CD8-positive, alpha-beta memory T cell (primary cell): ENCODE measurements around the gene NHERF2. TPM values are rescaled to one million over a fixed set of nuclear protein-coding genes. Genes with fewer than 3 reads are reported as not detected.

ENCODE experiments used
- CTCF ChIA-PET: fragments of 350-600 bp; sonication (Branson Sonifier 250); formaldehyde crosslinking; loops from one replicate; lab custom pipeline; 2021; ENCODE audit warnings: antibody characterized with exemption; lab: Charles Lee
- POLR2A ChIA-PET: fragments of 350-600 bp; sonication (Branson Sonifier 250); formaldehyde crosslinking; loops from one replicate; lab custom pipeline; 2021; ENCODE audit warnings: antibody characterized with exemption; lab: Charles Lee
- DNase-seq, 5 donors: peaks; one replicate each; pipeline versions ENCODE4 v3.0.0 to v3.0.0-alpha.2; 2020 to 2022; ENCODE audit warnings: mixed read lengths in 1 of 5
- H3K27ac ChIP-seq: one replicate; pipeline ENCODE4 v1.7.0; 2013; ENCODE audit warnings: low read depth, mild to moderate bottlenecking, low read length, moderate library complexity
- H3K27me3 ChIP-seq: 2 replicates; pipeline ENCODE4 v1.7.0; 2013; ENCODE audit warnings: low read length, mild to moderate bottlenecking; ENCODE audit not compliant: insufficient read depth, poor library complexity, severe bottlenecking
- H3K36me3 ChIP-seq: 2 replicates; pipeline ENCODE4 v1.7.0; 2013; ENCODE audit warnings: mild to moderate bottlenecking, low read length, moderate library complexity; ENCODE audit not compliant: insufficient read depth
- H3K4me1 ChIP-seq: 2 replicates; pipeline ENCODE4 v1.7.0; 2013; ENCODE audit warnings: mild to moderate bottlenecking, low read length, moderate library complexity; ENCODE audit not compliant: insufficient read depth
- H3K4me3 ChIP-seq: 2 replicates; pipeline ENCODE4 v1.7.0; 2013; ENCODE audit warnings: mild to moderate bottlenecking, low read length
- H3K9me3 ChIP-seq: 2 replicates; pipeline ENCODE4 v1.7.0; 2013; ENCODE audit warnings: mild to moderate bottlenecking, low read length
- H3K27ac Mint-ChIP-seq, 8 donors: one replicate each; pipeline ENCODE4 v1.8.0; 2020 to 2021; ENCODE audit warnings: mixed read lengths in 8 of 8, mild to moderate bottlenecking in 6 of 8, inconsistent platforms in 3 of 8, moderate library complexity in 3 of 8
- H3K27me3 Mint-ChIP-seq, 2 donors: one replicate each; pipeline ENCODE4 v1.8.0; 2020 to 2021; ENCODE audit warnings: mixed read lengths in 2 of 2, mild to moderate bottlenecking in 1 of 2, moderate library complexity in 1 of 2
- H3K36me3 Mint-ChIP-seq, 3 donors: one replicate each; pipeline ENCODE4 v1.8.0; 2020 to 2021; ENCODE audit warnings: mixed read lengths in 3 of 3, inconsistent platforms in 1 of 3, mild to moderate bottlenecking in 1 of 3
- H3K4me1 Mint-ChIP-seq, 3 donors: one replicate each; pipeline ENCODE4 v1.8.0; 2020 to 2021; ENCODE audit warnings: mixed read lengths in 3 of 3, inconsistent platforms in 1 of 3, mild to moderate bottlenecking in 1 of 3
- H3K4me3 Mint-ChIP-seq, 7 donors: one replicate each; pipeline ENCODE4 v1.8.0; 2020 to 2021; ENCODE audit warnings: mixed read lengths in 7 of 7, mild to moderate bottlenecking in 6 of 7, moderate library complexity in 4 of 7, inconsistent platforms in 2 of 7
- H3K9me3 Mint-ChIP-seq, 5 donors: one replicate each; pipeline ENCODE4 v1.8.0; 2020 to 2022; ENCODE audit warnings: mixed read lengths in 5 of 5, mild to moderate bottlenecking in 3 of 5, moderate library complexity in 2 of 5, inconsistent platforms in 1 of 5
- polyA plus RNA-seq: library from polyadenylated mRNA; unstranded; fragments of 300-500 nt; fragmentation: Illumina TruSeq; gene quantifications from one replicate; pipeline ENCODE4 v1.2.3, GENCODE V29; 2021
- total RNA-seq, 2 experiments: library from RNA; stranded (reverse); gene quantifications; one replicate each; pipeline ENCODE4 v1.2.3, GENCODE V29; 2021

The NHERF2 gene
- total and polyA plus RNA-seq, 3 experiments from 2014 or later: 0.51 to 4.1 (median 3.0) TPM

DNA sequence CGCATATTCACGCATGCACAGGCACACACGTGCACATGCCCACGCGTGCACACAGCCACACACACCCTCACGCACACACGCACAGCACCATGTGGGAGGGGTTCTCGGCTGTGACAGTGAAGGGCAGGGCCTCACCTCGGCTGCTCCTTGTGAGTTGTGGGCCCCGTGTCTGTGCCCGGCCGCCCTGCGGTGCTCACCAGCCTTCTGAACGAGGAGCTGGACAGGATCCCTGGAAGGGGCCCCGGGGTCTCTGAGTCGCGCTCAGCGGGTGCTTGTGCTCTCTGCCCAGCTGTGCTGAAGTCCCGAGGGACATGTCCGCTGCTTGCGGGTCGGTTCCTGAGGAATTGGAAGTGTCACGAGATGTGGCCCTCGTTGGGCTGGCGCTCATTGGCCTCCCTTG is 37.2 kb downstream of the NHERF2 start:
- no peak overlapping the region for H3K4me3 ChIP-seq
- POLR2A ChIA-PET: no interaction called here
- Mint-ChIP-seq H3K4me1 (no peaks in the 10 kb centered on the region), H3K27me3 (no peaks in the 10 kb centered on the region), H3K9me3 (no peaks in the 10 kb centered on the region), H3K27ac (no peak overlapping the region), H3K4me3 (no peak overlapping the region), H3K36me3 (peaks cover 0 to 60% (median 4%) of the 10 kb centered on the region in 3 donors)
- no peaks in the 10 kb centered on the region for H3K4me1 ChIP-seq
- no peaks in the 10 kb centered on the region for H3K27me3 ChIP-seq
- no peak overlapping the region for H3K27ac ChIP-seq
- DNase-seq: no peak
- peaks cover 8% of the 10 kb centered on the region for H3K36me3 ChIP-seq
- CTCF ChIA-PET: no interaction called here
- no peaks in the 10 kb centered on the region for H3K9me3 ChIP-seq

DNA sequence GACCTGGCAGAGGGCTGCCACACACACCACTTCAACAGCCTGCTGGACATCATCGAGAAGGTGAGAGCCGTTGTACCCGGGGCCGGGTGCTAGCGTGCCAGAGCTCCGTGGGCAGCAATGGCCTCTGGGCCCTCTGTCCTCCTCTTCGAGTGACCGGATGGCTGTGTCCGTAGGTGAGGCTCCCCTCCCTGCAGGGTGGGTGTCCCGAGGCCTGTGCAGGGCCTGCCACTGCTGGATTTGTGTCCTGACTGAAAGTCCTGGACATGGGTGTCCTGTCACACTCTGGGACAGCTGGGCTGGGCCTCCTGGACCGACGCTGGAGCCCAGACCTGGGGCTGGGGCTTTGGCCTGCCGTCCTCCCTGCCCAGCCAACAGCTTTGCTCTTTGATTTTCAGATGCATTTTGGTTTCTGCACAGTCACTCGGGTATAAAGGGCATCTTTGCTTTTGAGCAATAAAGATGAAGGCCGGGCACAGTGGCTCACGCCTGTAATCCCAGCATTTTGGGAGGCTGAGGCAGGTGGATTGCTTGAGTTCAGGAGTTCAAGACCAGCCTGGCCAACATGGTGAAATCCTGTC is 37.8 kb downstream of the NHERF2 start:
- no peak for DNase-seq
- no peak overlapping the region for H3K4me3 ChIP-seq
- Mint-ChIP-seq H3K9me3 (no peaks in the 10 kb centered on the region), H3K4me3 (no peak overlapping the region), H3K27ac (no peak overlapping the region), H3K4me1 (no peaks in the 10 kb centered on the region), H3K27me3 (no peaks in the 10 kb centered on the region), H3K36me3 (peaks cover 0 to 62% (median 4%) of the 10 kb centered on the region in 3 donors)
- ChIA-PET CTCF (no interaction called here), POLR2A (interaction anchor here (0.7 kb wide), 1 partner anchor 76 kb away, joined by 13 read pairs; no protein-coding TSS in a partner anchor)
- no peak overlapping the region for H3K27ac ChIP-seq
- H3K4me1 ChIP-seq: no peaks in the 10 kb centered on the region
- H3K9me3 ChIP-seq: no peaks in the 10 kb centered on the region
- H3K36me3 ChIP-seq: peaks cover 8% of the 10 kb centered on the region
- H3K27me3 ChIP-seq: no peaks in the 10 kb centered on the region

DNA sequence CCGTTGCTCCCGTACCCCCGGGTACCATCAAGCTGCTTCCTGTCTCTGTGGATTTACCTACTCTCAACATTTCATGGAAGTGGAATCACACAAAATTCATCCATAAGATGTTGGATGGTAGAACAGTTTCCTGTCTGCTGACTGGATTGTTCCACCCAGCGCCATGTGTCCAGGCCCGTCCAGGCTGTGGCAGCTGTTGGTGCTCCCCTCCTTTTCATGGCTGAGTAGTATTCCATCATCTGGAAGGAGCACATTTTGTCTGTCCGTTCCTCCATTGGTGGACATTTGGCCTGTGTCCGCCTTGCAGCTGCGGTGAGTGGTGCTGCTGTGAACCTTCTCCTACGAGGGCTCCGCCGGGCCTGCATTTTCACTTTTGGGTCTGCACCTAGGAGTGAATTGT is 39.4 kb downstream of the NHERF2 start:
- H3K4me3 Mint-ChIP-seq: no peak overlapping the region
- Histone ChIP-seq H3K9me3 (no peaks in the 10 kb centered on the region), H3K27me3 (no peaks in the 10 kb centered on the region), H3K27ac (no peak overlapping the region), H3K4me3 (no peak overlapping the region), H3K36me3 (peaks cover 8% of the 10 kb centered on the region), H3K4me1 (no peaks in the 10 kb centered on the region)
- CTCF ChIA-PET: interaction anchor here (0.7 kb wide), 1 partner anchor 17 kb away, joined by 3 read pairs; no protein-coding TSS in a partner anchor
- DNase-seq: no peak
- H3K9me3 Mint-ChIP-seq: no peaks in the 10 kb centered on the region
- peaks cover 0 to 64% (median 8%) of the 10 kb centered on the region in 3 donors for H3K36me3 Mint-ChIP-seq
- H3K27me3 Mint-ChIP-seq: no peaks in the 10 kb centered on the region
- no peaks in the 10 kb centered on the region for H3K4me1 Mint-ChIP-seq
- peak overlapping the region in 3 of 8 donors; percentile 2 to 61 (median 17) for H3K27ac Mint-ChIP-seq
- POLR2A ChIA-PET: no interaction called here

DNA sequence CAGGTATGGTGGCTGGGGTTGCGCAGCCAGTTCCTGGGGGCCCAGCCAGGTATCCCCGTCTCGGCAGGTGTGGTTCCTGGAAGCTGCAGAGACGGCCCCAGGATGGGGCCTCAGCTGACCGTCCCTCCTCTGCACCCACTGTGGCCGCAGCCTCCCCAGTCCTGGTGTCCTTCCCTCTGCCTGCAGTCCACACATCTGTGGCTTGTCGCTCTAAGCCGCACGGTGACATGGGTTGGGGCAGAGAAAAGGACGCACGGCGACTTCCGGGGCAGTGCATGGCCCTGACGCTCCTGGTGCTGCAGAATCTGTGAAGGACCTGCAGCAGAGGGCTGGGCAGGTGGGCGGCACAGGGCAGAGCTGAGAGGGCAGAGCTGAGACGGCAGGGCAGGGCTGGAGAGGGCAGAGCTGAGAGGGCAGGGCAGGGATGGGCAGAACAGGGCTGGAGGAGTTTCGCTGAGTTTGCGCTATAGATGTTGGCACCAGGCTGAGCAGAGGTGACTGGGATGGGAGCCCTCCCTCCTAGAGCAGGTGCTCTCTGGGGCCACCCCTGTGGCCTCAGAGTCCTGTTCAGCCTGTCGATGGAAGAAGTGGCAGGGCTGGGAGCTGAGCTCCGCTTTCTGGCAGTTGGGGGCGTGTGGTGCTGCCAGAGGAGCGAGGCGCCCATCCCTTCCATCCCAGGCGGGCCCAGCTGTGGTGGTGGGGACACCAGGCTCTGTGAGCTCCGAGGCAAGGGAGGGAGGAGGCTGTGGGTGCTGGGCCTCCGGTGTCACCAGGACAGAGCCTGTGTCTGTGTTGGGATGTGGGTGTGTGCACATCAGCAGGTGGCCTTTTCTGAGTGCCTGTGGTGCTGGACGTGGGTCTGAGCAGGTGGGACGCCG is 44.1 kb downstream of the NHERF2 start:
- H3K36me3 ChIP-seq: peaks cover 4% of the 10 kb centered on the region
- H3K4me1 Mint-ChIP-seq: no peaks in the 10 kb centered on the region
- H3K27ac Mint-ChIP-seq: no peak overlapping the region
- DNase-seq: no peak
- no peaks in the 10 kb centered on the region for H3K27me3 ChIP-seq
- no peak overlapping the region for H3K4me3 ChIP-seq
- POLR2A ChIA-PET: interaction anchor here (0.8 kb wide), 1 partner anchor 23 kb away, joined by 3 read pairs; the partner anchor contains the start of gene NTHL1
- H3K36me3 Mint-ChIP-seq: peaks cover 0 to 74% (median 9%) of the 10 kb centered on the region in 3 donors
- no peaks in the 10 kb centered on the region for H3K4me1 ChIP-seq
- H3K27me3 Mint-ChIP-seq: no peaks in the 10 kb centered on the region
- H3K27ac ChIP-seq: no peak overlapping the region
- CTCF ChIA-PET: interaction anchor here (2.0 kb wide), 1 partner anchor 70 kb away, joined by 5 read pairs; no protein-coding TSS in a partner anchor
- no peaks in the 10 kb centered on the region for H3K9me3 ChIP-seq
- no peak overlapping the region for H3K4me3 Mint-ChIP-seq
- no peaks in the 10 kb centered on the region for H3K9me3 Mint-ChIP-seq

DNA sequence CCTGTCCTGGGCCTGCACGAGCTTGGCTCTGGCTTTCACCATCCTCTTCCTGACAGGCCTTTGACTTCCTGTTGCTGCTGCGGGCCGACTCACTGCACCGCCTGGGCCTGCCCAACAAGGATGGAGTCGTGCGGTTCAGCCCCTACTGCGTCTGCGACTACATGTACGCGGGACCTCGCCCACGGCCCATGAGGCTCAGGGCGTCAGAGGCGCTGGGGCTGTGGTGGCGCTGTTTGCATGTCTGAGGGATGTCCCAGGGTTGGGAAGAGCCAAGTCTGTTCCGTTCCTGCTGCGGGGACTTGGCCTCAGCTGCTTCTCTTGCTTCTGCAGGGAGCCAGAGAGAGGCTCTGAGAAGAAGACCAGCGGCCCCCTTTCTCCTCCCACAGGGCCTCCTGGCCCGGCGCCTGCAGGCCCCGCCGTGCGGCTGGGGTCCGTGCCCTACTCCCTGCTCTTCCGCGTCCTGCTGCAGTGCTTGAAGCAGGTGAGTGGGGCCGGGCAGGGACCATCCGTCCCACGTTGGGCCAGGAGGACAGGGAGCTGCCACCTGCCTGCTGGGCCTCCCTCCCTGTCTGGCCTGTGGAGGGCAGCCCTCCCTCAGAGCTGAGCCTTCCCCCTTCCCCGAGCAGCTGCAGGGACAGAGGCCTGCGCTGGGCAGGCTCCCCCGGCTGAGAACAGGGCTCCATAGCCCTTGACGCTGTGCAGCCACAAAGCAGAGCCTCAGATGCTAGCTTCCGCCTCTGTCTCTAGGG is 44.9 kb downstream of the NHERF2 start:
- peak overlapping the region in 1 of 8 donors; percentile 60 for H3K27ac Mint-ChIP-seq
- H3K4me3 ChIP-seq: no peak overlapping the region
- no peaks in the 10 kb centered on the region for H3K4me1 Mint-ChIP-seq
- H3K36me3 Mint-ChIP-seq: peaks cover 0 to 69% (median 6%) of the 10 kb centered on the region in 3 donors
- no peaks in the 10 kb centered on the region for H3K4me1 ChIP-seq
- H3K27ac ChIP-seq: no peak overlapping the region
- H3K27me3 Mint-ChIP-seq: no peaks in the 10 kb centered on the region
- ChIA-PET POLR2A (no interaction called here), CTCF (no interaction called here)
- no peak overlapping the region for H3K4me3 Mint-ChIP-seq
- no peaks in the 10 kb centered on the region for H3K27me3 ChIP-seq
- no peaks in the 10 kb centered on the region for H3K9me3 Mint-ChIP-seq
- H3K36me3 ChIP-seq: no peaks in the 10 kb centered on the region
- no peak for DNase-seq
- no peaks in the 10 kb centered on the region for H3K9me3 ChIP-seq

DNA sequence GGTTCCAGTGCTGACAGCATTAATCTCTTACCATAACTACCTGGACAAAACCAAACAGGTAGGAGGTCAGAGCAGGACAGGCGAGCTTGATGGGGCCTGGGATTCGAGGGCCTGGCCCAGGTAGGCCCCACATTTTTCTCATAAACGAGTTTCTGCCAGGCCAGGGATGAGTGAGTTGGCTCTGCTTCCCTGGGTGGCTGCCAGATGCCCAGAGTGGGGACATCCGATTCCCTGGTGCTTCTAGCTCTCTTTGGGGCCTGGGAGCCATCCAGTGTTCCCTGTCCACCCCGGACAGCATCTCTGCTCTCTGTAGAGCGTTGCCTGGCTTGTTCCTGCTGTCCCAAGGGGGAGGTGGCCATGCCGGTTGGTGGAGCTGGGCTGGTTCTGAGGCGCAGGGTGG is 46.2 kb downstream of the NHERF2 start:
- no peak overlapping the region for H3K27ac Mint-ChIP-seq
- no peaks in the 10 kb centered on the region for H3K36me3 ChIP-seq
- no peaks in the 10 kb centered on the region for H3K4me1 ChIP-seq
- no peaks in the 10 kb centered on the region for H3K9me3 Mint-ChIP-seq
- H3K4me3 ChIP-seq: no peak overlapping the region
- H3K27ac ChIP-seq: no peak overlapping the region
- POLR2A ChIA-PET: no interaction called here
- H3K36me3 Mint-ChIP-seq: peaks cover 0 to 72% (median 6%) of the 10 kb centered on the region in 3 donors
- no peaks in the 10 kb centered on the region for H3K27me3 ChIP-seq
- no peaks in the 10 kb centered on the region for H3K4me1 Mint-ChIP-seq
- DNase-seq: no peak
- no peaks in the 10 kb centered on the region for H3K9me3 ChIP-seq
- H3K27me3 Mint-ChIP-seq: peaks cover 0 to 1% of the 10 kb centered on the region in 2 donors
- no peak overlapping the region for H3K4me3 Mint-ChIP-seq
- CTCF ChIA-PET: no interaction called here

DNA sequence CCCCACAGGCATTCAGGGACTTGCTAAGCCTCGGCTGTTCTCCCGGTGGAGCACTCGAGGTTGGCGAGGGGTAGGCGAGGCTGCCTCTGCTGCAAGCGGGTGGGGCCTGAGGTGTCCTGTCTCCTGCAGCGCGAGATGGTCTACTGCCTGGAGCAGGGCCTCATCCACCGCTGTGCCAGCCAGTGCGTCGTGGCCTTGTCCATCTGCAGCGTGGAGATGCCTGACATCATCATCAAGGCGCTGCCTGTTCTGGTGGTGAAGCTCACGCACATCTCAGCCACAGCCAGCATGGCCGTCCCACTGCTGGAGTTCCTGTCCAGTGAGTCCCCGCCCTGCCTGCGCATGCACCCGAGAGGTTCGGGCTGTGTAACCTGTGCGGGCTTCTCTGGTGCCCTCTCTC is 47.4 kb downstream of the NHERF2 start:
- Mint-ChIP-seq H3K4me3 (no peak overlapping the region), H3K27ac (no peak overlapping the region), H3K4me1 (no peaks in the 10 kb centered on the region), H3K36me3 (peaks cover 0 to 71% (median 5%) of the 10 kb centered on the region in 3 donors), H3K9me3 (no peaks in the 10 kb centered on the region), H3K27me3 (peaks cover 0 to 1% of the 10 kb centered on the region in 2 donors)
- no peaks in the 10 kb centered on the region for H3K4me1 ChIP-seq
- H3K4me3 ChIP-seq: no peak overlapping the region
- CTCF ChIA-PET: interaction anchor here (0.7 kb wide), 1 partner anchor 66 kb away, joined by 4 read pairs; no protein-coding TSS in a partner anchor
- H3K27me3 ChIP-seq: no peaks in the 10 kb centered on the region
- no peaks in the 10 kb centered on the region for H3K36me3 ChIP-seq
- no peaks in the 10 kb centered on the region for H3K9me3 ChIP-seq
- no peak for DNase-seq
- POLR2A ChIA-PET: no interaction called here
- H3K27ac ChIP-seq: no peak overlapping the region
